ENCODE data around the gene EEF1AKMT1. TPM values are rescaled to one million over a fixed set of nuclear protein-coding genes. Genes with fewer than 3 reads are reported as not detected.

The EEF1AKMT1 gene
- total and polyA plus RNA-seq, 8 donors = 2.6 to 6.4 (median 3.8) TPM

GRCh38 chr13:20780317-20780716 lies 6.6 kb upstream of the EEF1AKMT1 start:
- Histone ChIP-seq H3K4me1 (no peaks in the 10 kb centered on the region), H3K36me3 (peaks cover 0 to 5% (median 0%) of the 10 kb centered on the region in 3 donors), H3K27ac (no peak overlapping the region), H3K27me3 (no peaks in the 10 kb centered on the region), H3K9me3 (no peaks in the 10 kb centered on the region), H3K4me3 (no peak overlapping the region)
- DNase-seq (no peak), FAIRE-seq (no peak), ATAC-seq (no peak)
- intact Hi-C loops (cut with DNase I) = no loop called here
- WGBS, 2 donors = 69 to 79% methylated on average over 1 of the region's 1 CpG
- no peak for TF ChIP-seq CTCF (IDR thresholded peaks at IDR 0.05)

GRCh38 chr13:20779405-20779804 lies 5.6 kb upstream of the EEF1AKMT1 start:
- intact Hi-C loops (cut with DNase I) = no loop called here
- no peak for ATAC-seq
- no peak for FAIRE-seq

GRCh38 chr13:20778311-20778710 lies 4.5 kb upstream of the EEF1AKMT1 start:
- Histone ChIP-seq H3K4me1 (no peaks in the 10 kb centered on the region), H3K9me3 (no peaks in the 10 kb centered on the region), H3K36me3 (no peaks in the 10 kb centered on the region), H3K4me3 (no peak overlapping the region), H3K27me3 (no peaks in the 10 kb centered on the region), H3K27ac (no peak overlapping the region)
- FAIRE-seq = no peak
- intact Hi-C loops (cut with DNase I) = no loop called here
- 85 to 98% methylated on average over 1 of the region's 1 CpG for WGBS, 2 donors
- no peak for ATAC-seq
- DNase-seq = no peak
- no peak for TF ChIP-seq CTCF (IDR thresholded peaks at IDR 0.05)

More at GRCh38 chr13:20779405-20779804, 5.6 kb upstream of the EEF1AKMT1 start:
- no peak for DNase-seq
- peaks cover 0 to 5% (median 0%) of the 10 kb centered on the region in 3 donors for H3K36me3 ChIP-seq
- H3K4me1 ChIP-seq = no peaks in the 10 kb centered on the region
- no peaks in the 10 kb centered on the region for H3K9me3 ChIP-seq
- WGBS, 2 donors = 92 to 95% methylated on average over 7 of the region's 7 CpGs
- no peaks in the 10 kb centered on the region for H3K27me3 ChIP-seq
- no peak overlapping the region for H3K27ac ChIP-seq
- TF ChIP-seq CTCF (IDR thresholded peaks at IDR 0.05) = no peak
- H3K4me3 ChIP-seq = no peak overlapping the region

- ATAC-seq (no peak), DNase-seq (no peak), FAIRE-seq (no peak)
- intact Hi-C loops (cut with DNase I) = no loop called here
- TF ChIP-seq CTCF (IDR thresholded peaks at IDR 0.05) = no peak
- H3K4me1 ChIP-seq = peaks cover 4 to 6% (median 4%) of the 10 kb centered on the region in 3 donors
- no peak overlapping the region for H3K4me3 ChIP-seq
- H3K9me3 ChIP-seq = no peaks in the 10 kb centered on the region
- no peaks in the 10 kb centered on the region for H3K36me3 ChIP-seq
- no peak overlapping the region for H3K27ac ChIP-seq
- WGBS, 2 donors = 90 to 100% methylated on average over 1 of the region's 1 CpG
- H3K27me3 ChIP-seq = no peaks in the 10 kb centered on the region
These were observed 3.0 kb upstream of the EEF1AKMT1 start for GRCh38 chr13:20776751-20777150.

- Histone ChIP-seq H3K27ac (no peak overlapping the region), H3K9me3 (no peaks in the 10 kb centered on the region), H3K36me3 (no peaks in the 10 kb centered on the region), H3K4me1 (peaks cover 4 to 6% (median 4%) of the 10 kb centered on the region in 3 donors), H3K4me3 (no peak overlapping the region), H3K27me3 (no peaks in the 10 kb centered on the region)
- FAIRE-seq (no peak), DNase-seq (no peak), ATAC-seq (no peak)
- TF ChIP-seq CTCF (IDR thresholded peaks at IDR 0.05) = no peak
- 92 to 93% methylated on average over 2 of the region's 2 CpGs for WGBS, 2 donors
- intact Hi-C loops (cut with DNase I) = no loop called here
These were observed 2.2 kb upstream of the EEF1AKMT1 start for GRCh38 chr13:20775961-20776360.

Data from pancreas (tissue), 10 donors.